Measurements from ENCODE around the gene HES5. TPM values are rescaled to one million over a fixed set of nuclear protein-coding genes. Genes with fewer than 3 reads are reported as not detected.

HES5 gene
- total and polyA plus RNA-seq, 4 donors = 0.36 to 2.1 TPM; not detected in 2

DNA sequence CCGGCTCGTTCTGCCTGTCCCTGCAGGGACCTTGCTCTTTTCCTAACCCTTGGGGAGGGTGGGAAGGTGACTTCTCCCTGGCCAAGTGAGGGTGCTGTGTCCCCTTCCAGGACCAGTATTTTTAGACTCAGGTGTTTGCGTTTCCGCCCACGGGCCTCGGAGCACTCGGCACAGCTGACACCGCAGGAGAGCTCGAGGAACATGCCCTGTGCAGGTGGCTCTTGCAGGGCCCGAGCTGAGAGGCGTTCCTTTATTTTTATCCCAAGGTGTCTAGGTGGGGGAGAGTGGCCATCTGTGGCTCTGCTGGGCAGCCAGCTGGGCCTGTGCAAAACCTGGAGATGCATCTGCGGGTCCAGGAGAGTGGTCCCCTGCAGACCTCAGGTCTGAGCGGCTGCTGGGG, 38.0 kb downstream of the HES5 start:
- H3K4me3 ChIP-seq (ENCODE audit: low read length in 2 of 2) = no peak overlapping the region
- WGBS, 2 donors = 58 to 60% methylated on average over 13 of the region's 13 CpGs
- intact Hi-C loops (cut with DNase I) = no loop called here
- ATAC-seq (ENCODE audit: low FRiP score) (no peak), DNase-seq (no peak)
- no peaks in the 10 kb centered on the region for H3K4me1 ChIP-seq (ENCODE audit: control insufficient read depth in 1 of 2, insufficient read depth in 2 of 2, low read length in 2 of 2)
- H3K36me3 ChIP-seq (ENCODE audit: control insufficient read depth in 1 of 2, insufficient read depth in 2 of 2, low read length in 1 of 2) = no peaks in the 10 kb centered on the region
- peaks cover 3% of the 10 kb centered on the region for H3K9me3 ChIP-seq (ENCODE audit: control insufficient read depth, low read length)
- no peaks in the 10 kb centered on the region for H3K27me3 ChIP-seq (ENCODE audit: control insufficient read depth in 1 of 2, insufficient read depth in 2 of 2, low read length in 1 of 2)
- no peak overlapping the region for H3K27ac ChIP-seq (ENCODE audit: low read depth in 1 of 2, low read length in 2 of 2)

DNA sequence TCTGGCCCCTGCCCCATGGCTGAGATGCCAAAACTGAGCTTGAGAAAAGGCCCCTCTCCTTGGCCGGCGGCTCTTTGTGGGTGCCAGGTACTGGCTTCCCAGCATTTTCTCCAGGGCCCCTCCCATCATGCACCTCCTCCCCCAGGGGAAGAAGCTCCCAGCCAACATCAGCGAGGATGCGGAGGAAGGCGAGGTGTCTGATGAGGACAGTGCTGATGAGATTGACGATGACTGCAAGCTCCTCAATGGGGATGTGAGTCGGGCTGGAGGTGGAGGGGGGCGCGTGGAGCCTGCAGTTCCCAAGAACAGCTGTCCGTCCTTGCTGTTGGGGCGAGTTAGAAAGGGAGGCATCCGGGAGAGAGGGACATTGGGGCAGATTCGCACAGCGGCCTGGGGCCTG, 40.4 kb downstream of the HES5 start:
- intact Hi-C loops (cut with DNase I) = no loop called here
- Histone ChIP-seq H3K4me1 (ENCODE audit: control insufficient read depth in 1 of 2, insufficient read depth in 2 of 2, low read length in 2 of 2) (no peaks in the 10 kb centered on the region), H3K27ac (ENCODE audit: low read depth in 1 of 2, low read length in 2 of 2) (no peak overlapping the region), H3K27me3 (ENCODE audit: control insufficient read depth in 1 of 2, insufficient read depth in 2 of 2, low read length in 1 of 2) (no peaks in the 10 kb centered on the region), H3K36me3 (ENCODE audit: control insufficient read depth in 1 of 2, insufficient read depth in 2 of 2, low read length in 1 of 2) (no peaks in the 10 kb centered on the region), H3K9me3 (ENCODE audit: control insufficient read depth, low read length) (peaks cover 3% of the 10 kb centered on the region), H3K4me3 (ENCODE audit: low read length in 2 of 2) (no peak overlapping the region)
- DNase-seq (no peak), ATAC-seq (ENCODE audit: low FRiP score) (no peak)
- 90 to 91% methylated on average over 14 of the region's 14 CpGs for WGBS, 2 donors

- no peaks in the 10 kb centered on the region for H3K27me3 ChIP-seq (ENCODE audit: control insufficient read depth in 1 of 2, insufficient read depth in 2 of 2, low read length in 1 of 2)
- DNase-seq (no peak), ATAC-seq (ENCODE audit: low FRiP score) (no peak)
- H3K4me1 ChIP-seq (ENCODE audit: control insufficient read depth in 1 of 2, insufficient read depth in 2 of 2, low read length in 2 of 2) = no peaks in the 10 kb centered on the region
- intact Hi-C loops (cut with DNase I) = no loop called here
- WGBS, 2 donors = 75 to 90% methylated on average over 2 of the region's 2 CpGs
- H3K9me3 ChIP-seq (ENCODE audit: control insufficient read depth, low read length) = peaks cover 3% of the 10 kb centered on the region
- no peaks in the 10 kb centered on the region for H3K36me3 ChIP-seq (ENCODE audit: control insufficient read depth in 1 of 2, insufficient read depth in 2 of 2, low read length in 1 of 2)
- H3K27ac ChIP-seq (ENCODE audit: low read depth in 1 of 2, low read length in 2 of 2) = no peak overlapping the region
- no peak overlapping the region for H3K4me3 ChIP-seq (ENCODE audit: low read length in 2 of 2)
These were observed 41.4 kb downstream of the HES5 start for GRCh38 chr1:2488688-2489087.

- H3K4me1 ChIP-seq (ENCODE audit: control insufficient read depth in 1 of 2, insufficient read depth in 2 of 2, low read length in 2 of 2) = no peaks in the 10 kb centered on the region
- H3K36me3 ChIP-seq (ENCODE audit: control insufficient read depth in 1 of 2, insufficient read depth in 2 of 2, low read length in 1 of 2) = no peaks in the 10 kb centered on the region
- no peak overlapping the region for H3K27ac ChIP-seq (ENCODE audit: low read depth in 1 of 2, low read length in 2 of 2)
- H3K4me3 ChIP-seq (ENCODE audit: low read length in 2 of 2) = no peak overlapping the region
- DNase-seq = no peak
- no peaks in the 10 kb centered on the region for H3K27me3 ChIP-seq (ENCODE audit: control insufficient read depth in 1 of 2, insufficient read depth in 2 of 2, low read length in 1 of 2)
- H3K9me3 ChIP-seq (ENCODE audit: control insufficient read depth, low read length) = peaks cover 3% of the 10 kb centered on the region
- 81 to 87% methylated on average over 9 of the region's 9 CpGs for WGBS, 2 donors
- intact Hi-C loops (cut with DNase I) = no loop called here
- ATAC-seq (ENCODE audit: low FRiP score) = no peak
These were observed 43.5 kb downstream of the HES5 start for GRCh38 chr1:2486558-2486957.

DNA sequence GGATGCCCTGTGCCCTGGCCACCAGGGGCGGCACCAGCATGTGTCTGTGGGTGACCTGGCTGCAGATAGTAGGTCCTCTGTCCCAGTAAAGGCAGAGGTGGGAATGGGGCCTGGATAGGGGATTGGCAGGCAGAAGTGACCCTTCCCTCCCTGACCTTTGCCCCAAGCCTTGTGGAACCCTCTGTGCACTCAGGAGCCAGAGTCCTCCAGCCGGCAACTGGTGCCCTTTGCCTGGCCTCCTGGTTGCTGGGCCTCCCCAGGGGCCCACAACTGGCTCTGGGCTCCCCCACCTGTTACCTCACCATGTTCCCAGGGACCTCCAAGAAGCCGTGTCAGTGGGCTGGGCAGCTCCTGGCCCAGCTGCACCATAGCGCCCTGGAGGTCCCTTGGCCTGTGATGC, 44.0 kb downstream of the HES5 start:
- H3K9me3 ChIP-seq (ENCODE audit: control insufficient read depth, low read length) = peaks cover 3% of the 10 kb centered on the region
- no peaks in the 10 kb centered on the region for H3K36me3 ChIP-seq (ENCODE audit: control insufficient read depth in 1 of 2, insufficient read depth in 2 of 2, low read length in 1 of 2)
- H3K27me3 ChIP-seq (ENCODE audit: control insufficient read depth in 1 of 2, insufficient read depth in 2 of 2, low read length in 1 of 2) = no peaks in the 10 kb centered on the region
- H3K27ac ChIP-seq (ENCODE audit: low read depth in 1 of 2, low read length in 2 of 2) = no peak overlapping the region
- WGBS, 2 donors = 80 to 85% methylated on average over 4 of the region's 4 CpGs
- no peaks in the 10 kb centered on the region for H3K4me1 ChIP-seq (ENCODE audit: control insufficient read depth in 1 of 2, insufficient read depth in 2 of 2, low read length in 2 of 2)
- intact Hi-C loops (cut with DNase I) = no loop called here
- DNase-seq (no peak), ATAC-seq (ENCODE audit: low FRiP score) (no peak)
- no peak overlapping the region for H3K4me3 ChIP-seq (ENCODE audit: low read length in 2 of 2)

GRCh38 chr1:2483970-2484369, 46.1 kb downstream of the HES5 start:
- Histone ChIP-seq H3K36me3 (ENCODE audit: control insufficient read depth in 1 of 2, insufficient read depth in 2 of 2, low read length in 1 of 2) (no peaks in the 10 kb centered on the region), H3K4me3 (ENCODE audit: low read length in 2 of 2) (no peak overlapping the region), H3K9me3 (ENCODE audit: control insufficient read depth, low read length) (peaks cover under 1% of the 10 kb centered on the region), H3K4me1 (ENCODE audit: control insufficient read depth in 1 of 2, insufficient read depth in 2 of 2, low read length in 2 of 2) (no peaks in the 10 kb centered on the region), H3K27ac (ENCODE audit: low read depth in 1 of 2, low read length in 2 of 2) (no peak overlapping the region), H3K27me3 (ENCODE audit: control insufficient read depth in 1 of 2, insufficient read depth in 2 of 2, low read length in 1 of 2) (no peaks in the 10 kb centered on the region)
- WGBS, 2 donors = 76 to 80% methylated on average over 16 of the region's 16 CpGs
- no peak for DNase-seq
- ATAC-seq (ENCODE audit: low FRiP score) = no peak
- intact Hi-C loops (cut with DNase I) = no loop called here

- no peak for ATAC-seq (ENCODE audit: low FRiP score)
- DNase-seq = no peak
- Histone ChIP-seq H3K4me3 (ENCODE audit: low read length in 2 of 2) (no peak overlapping the region), H3K36me3 (ENCODE audit: control insufficient read depth in 1 of 2, insufficient read depth in 2 of 2, low read length in 1 of 2) (no peaks in the 10 kb centered on the region), H3K4me1 (ENCODE audit: control insufficient read depth in 1 of 2, insufficient read depth in 2 of 2, low read length in 2 of 2) (no peaks in the 10 kb centered on the region), H3K27me3 (ENCODE audit: control insufficient read depth in 1 of 2, insufficient read depth in 2 of 2, low read length in 1 of 2) (no peaks in the 10 kb centered on the region), H3K9me3 (ENCODE audit: control insufficient read depth, low read length) (no peaks in the 10 kb centered on the region), H3K27ac (ENCODE audit: low read depth in 1 of 2, low read length in 2 of 2) (no peak overlapping the region)
- WGBS, 2 donors = 81 to 82% methylated on average over 13 of the region's 13 CpGs
- intact Hi-C loops (cut with DNase I) = no loop called here
These were observed 47.0 kb downstream of the HES5 start for GRCh38 chr1:2483026-2483425.

GRCh38 chr1:2482588-2482987, 47.5 kb downstream of the HES5 start:
- intact Hi-C loops (cut with DNase I) = no loop called here
- DNase-seq (no peak), ATAC-seq (ENCODE audit: low FRiP score) (no peak)
- no peaks in the 10 kb centered on the region for H3K27me3 ChIP-seq (ENCODE audit: control insufficient read depth in 1 of 2, insufficient read depth in 2 of 2, low read length in 1 of 2)
- H3K9me3 ChIP-seq (ENCODE audit: control insufficient read depth, low read length) = no peaks in the 10 kb centered on the region
- WGBS, 2 donors = 57 to 67% methylated on average over 10 to 11 of the region's 11 CpGs
- H3K4me1 ChIP-seq (ENCODE audit: control insufficient read depth in 1 of 2, insufficient read depth in 2 of 2, low read length in 2 of 2) = no peaks in the 10 kb centered on the region
- no peak overlapping the region for H3K27ac ChIP-seq (ENCODE audit: low read depth in 1 of 2, low read length in 2 of 2)
- H3K4me3 ChIP-seq (ENCODE audit: low read length in 2 of 2) = no peak overlapping the region
- no peaks in the 10 kb centered on the region for H3K36me3 ChIP-seq (ENCODE audit: control insufficient read depth in 1 of 2, insufficient read depth in 2 of 2, low read length in 1 of 2)

GRCh38 chr1:2481885-2482284, 48.2 kb downstream of the HES5 start:
- Histone ChIP-seq H3K4me1 (ENCODE audit: control insufficient read depth in 1 of 2, insufficient read depth in 2 of 2, low read length in 2 of 2) (no peaks in the 10 kb centered on the region), H3K27ac (ENCODE audit: low read depth in 1 of 2, low read length in 2 of 2) (no peak overlapping the region), H3K9me3 (ENCODE audit: control insufficient read depth, low read length) (no peaks in the 10 kb centered on the region), H3K27me3 (ENCODE audit: control insufficient read depth in 1 of 2, insufficient read depth in 2 of 2, low read length in 1 of 2) (no peaks in the 10 kb centered on the region), H3K36me3 (ENCODE audit: control insufficient read depth in 1 of 2, insufficient read depth in 2 of 2, low read length in 1 of 2) (no peaks in the 10 kb centered on the region), H3K4me3 (ENCODE audit: low read length in 2 of 2) (no peak overlapping the region)
- DNase-seq (no peak), ATAC-seq (ENCODE audit: low FRiP score) (no peak)
- 29 to 32% methylated on average over 10 of the region's 10 CpGs for WGBS, 2 donors
- intact Hi-C loops (cut with DNase I) = no loop called here
